Measurements from ENCODE around the gene TMEM140.

Gene TMEM140

DNA sequence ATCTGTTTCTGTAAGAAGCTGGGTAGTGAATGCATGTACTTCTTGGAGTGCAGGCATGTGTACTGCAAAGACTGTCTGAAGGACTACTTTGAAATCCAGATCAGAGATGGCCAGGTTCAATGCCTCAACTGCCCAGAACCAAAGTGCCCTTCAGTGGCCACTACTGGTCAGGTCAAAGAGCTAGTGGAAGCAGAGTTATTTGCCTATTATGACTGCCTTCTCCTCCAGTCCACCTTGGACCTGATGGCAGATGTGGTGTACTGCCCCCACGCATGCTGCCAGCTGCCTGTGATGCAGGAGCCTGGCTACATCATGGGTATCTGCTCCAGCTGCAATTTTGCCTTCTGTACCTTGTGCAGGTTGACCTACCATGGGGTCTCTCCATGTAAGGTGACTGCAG lies 18.9 kb upstream of the TMEM140 start:
- Histone ChIP-seq H3K4me1 (ENCODE audit: control insufficient read depth, insufficient read depth, low read length) (no peaks in the 10 kb centered on the region), H3K9me3 (ENCODE audit: control insufficient read depth, insufficient read depth, low read length) (no peaks in the 10 kb centered on the region), H3K27ac (ENCODE audit: low read depth, low read length) (no peak overlapping the region), H3K9ac (ENCODE audit: low read depth, low read length) (no peak overlapping the region), H3K36me3 (ENCODE audit: control insufficient read depth, insufficient read depth, low read length) (no peaks in the 10 kb centered on the region), H3K27me3 (ENCODE audit: control insufficient read depth, insufficient read depth, low read length) (no peaks in the 10 kb centered on the region), H3K4me3 (ENCODE audit: low read depth, low read length) (no peak overlapping the region)

DNA sequence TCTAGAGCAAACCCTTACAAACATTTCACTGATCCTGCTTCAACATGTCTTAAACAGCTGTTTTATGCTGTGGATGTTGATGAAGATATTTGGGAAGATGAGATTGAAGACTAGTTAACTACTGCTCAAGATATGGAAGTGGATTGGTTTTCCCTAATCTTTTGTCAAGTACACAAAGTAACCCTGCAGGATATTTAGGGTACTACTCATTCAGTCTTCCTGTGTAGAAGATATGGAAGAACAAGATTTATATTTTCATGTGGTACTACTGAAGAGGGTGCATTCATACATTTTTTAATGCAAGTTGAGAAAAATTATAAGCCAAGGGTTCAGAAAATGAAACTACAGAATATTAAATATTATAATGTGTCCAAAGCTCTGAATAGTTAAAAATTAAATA lies 18.3 kb upstream of the TMEM140 start:
- H3K27me3 ChIP-seq (ENCODE audit: control insufficient read depth, insufficient read depth, low read length), result no peaks in the 10 kb centered on the region
- no peak overlapping the region for H3K4me3 ChIP-seq (ENCODE audit: low read depth, low read length)
- H3K36me3 ChIP-seq (ENCODE audit: control insufficient read depth, insufficient read depth, low read length), result no peaks in the 10 kb centered on the region
- H3K4me1 ChIP-seq (ENCODE audit: control insufficient read depth, insufficient read depth, low read length), result no peaks in the 10 kb centered on the region
- H3K9ac ChIP-seq (ENCODE audit: low read depth, low read length), result no peak overlapping the region
- H3K27ac ChIP-seq (ENCODE audit: low read depth, low read length), result no peak overlapping the region
- no peaks in the 10 kb centered on the region for H3K9me3 ChIP-seq (ENCODE audit: control insufficient read depth, insufficient read depth, low read length)

DNA sequence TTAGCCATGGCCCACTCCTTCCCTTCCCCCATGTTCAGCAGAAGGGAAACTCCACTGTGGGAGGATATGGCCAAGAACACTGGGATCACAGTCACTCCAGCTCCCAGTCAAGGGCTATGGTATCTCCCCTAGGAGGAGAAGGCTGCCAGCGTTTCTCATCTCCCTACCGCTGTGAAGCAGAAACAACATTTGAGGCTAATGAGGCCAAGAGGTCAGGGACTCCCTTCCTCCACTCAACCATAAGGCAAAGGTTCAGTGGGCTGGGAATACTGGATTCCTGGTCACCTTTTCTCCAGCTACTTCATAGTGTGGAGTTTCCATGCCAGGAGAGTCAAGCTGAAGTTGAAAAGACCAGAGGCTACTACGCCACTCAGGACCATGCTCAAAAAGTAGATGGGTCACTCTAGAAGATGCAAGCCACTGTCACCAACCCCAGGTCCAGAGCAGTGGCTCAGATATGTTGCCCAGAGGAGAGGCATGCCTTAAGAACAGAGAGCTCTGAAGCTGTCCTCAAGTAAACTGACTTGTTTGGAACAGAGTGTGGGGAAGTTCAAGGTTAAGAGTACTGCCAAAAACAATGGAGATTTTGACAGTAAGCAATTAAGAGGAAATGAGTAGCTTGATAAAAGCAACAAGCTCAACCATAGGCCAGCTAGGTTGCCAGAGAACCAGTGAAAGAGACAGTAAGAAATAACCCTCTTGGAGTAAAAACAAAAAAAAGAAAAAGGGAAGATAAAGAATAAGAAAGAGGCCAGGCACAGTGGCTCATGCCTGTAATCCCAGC lies 3.8 kb upstream of the TMEM140 start:
- Histone ChIP-seq H3K4me3 (ENCODE audit: low read depth, low read length) (no peak overlapping the region), H3K27ac (ENCODE audit: low read depth, low read length) (no peak overlapping the region), H3K36me3 (ENCODE audit: control insufficient read depth, insufficient read depth, low read length) (no peaks in the 10 kb centered on the region), H3K4me1 (ENCODE audit: control insufficient read depth, insufficient read depth, low read length) (peaks cover 7% of the 10 kb centered on the region), H3K9me3 (ENCODE audit: control insufficient read depth, insufficient read depth, low read length) (no peaks in the 10 kb centered on the region), H3K9ac (ENCODE audit: low read depth, low read length) (no peak overlapping the region), H3K27me3 (ENCODE audit: control insufficient read depth, insufficient read depth, low read length) (no peaks in the 10 kb centered on the region)

DNA sequence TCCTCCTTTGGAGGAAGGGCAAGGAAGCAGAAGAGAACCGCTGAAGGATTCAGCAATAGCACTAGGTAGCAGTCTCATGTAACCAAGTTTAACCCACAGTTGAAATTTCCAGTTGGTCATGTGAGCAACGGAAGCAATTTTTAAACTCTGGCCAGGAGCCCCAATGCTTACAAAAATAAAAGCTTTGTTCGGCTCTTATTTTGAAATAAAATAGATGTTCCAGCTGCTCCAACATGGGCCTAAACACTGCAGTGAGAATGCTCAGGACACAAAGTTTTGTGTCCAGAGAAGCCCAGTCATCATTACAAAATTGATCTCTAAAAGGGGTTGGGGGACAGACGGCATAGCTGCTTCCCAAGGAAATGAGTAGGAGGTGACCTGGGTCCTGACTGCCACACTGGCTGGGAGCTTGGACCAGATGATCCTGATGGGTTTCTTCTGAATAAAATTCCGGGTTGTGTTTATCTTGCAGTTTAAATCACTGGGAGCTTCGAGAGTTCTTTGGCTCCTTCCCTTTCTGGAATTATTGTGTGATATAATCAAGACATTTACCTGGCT lies 452 bp upstream of the TMEM140 start:
- H3K9ac ChIP-seq (ENCODE audit: low read depth, low read length), result no peak overlapping the region
- no peak overlapping the region for H3K4me3 ChIP-seq (ENCODE audit: low read depth, low read length)
- H3K36me3 ChIP-seq (ENCODE audit: control insufficient read depth, insufficient read depth, low read length), result no peaks in the 10 kb centered on the region
- peaks cover 7% of the 10 kb centered on the region for H3K4me1 ChIP-seq (ENCODE audit: control insufficient read depth, insufficient read depth, low read length)
- H3K9me3 ChIP-seq (ENCODE audit: control insufficient read depth, insufficient read depth, low read length), result no peaks in the 10 kb centered on the region
- H3K27ac ChIP-seq (ENCODE audit: low read depth, low read length), result no peak overlapping the region
- H3K27me3 ChIP-seq (ENCODE audit: control insufficient read depth, insufficient read depth, low read length), result no peaks in the 10 kb centered on the region

DNA sequence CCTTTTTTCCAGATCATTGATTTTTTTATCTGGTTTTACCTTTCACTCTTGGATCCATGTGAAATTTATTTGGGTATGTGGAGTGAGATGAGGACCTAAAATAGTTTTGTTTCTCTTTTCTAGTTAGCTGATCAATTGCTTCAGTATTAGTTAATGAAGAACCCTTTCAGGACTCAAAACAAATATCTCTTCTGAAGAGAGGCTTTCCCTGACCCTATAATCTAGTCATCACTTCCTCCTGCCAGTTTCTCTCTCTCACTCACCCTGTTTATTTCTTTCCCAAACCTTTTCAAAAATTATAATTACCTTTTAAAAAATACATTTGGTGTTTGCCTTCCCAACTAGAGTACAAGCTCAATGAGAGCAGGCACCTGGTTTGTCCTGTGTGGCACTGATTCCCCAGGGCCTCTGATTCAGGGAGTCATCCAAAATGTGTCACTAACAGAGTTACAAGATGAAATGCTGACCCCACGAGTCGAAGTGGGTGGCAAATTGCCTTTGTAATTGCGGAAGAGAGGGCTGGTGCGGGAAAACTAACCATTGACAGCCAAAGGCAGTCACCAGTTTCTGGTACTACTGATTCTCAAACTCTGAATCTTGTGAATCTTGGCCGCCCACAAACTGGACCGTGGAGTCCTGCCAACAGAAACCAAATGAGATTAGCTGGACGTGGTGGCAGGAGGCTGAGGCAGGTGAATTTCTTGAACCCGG lies 2.4 kb downstream of the TMEM140 start:
- no peaks in the 10 kb centered on the region for H3K9me3 ChIP-seq (ENCODE audit: control insufficient read depth, insufficient read depth, low read length)
- no peaks in the 10 kb centered on the region for H3K27me3 ChIP-seq (ENCODE audit: control insufficient read depth, insufficient read depth, low read length)
- H3K36me3 ChIP-seq (ENCODE audit: control insufficient read depth, insufficient read depth, low read length), result no peaks in the 10 kb centered on the region
- peaks cover 7% of the 10 kb centered on the region for H3K4me1 ChIP-seq (ENCODE audit: control insufficient read depth, insufficient read depth, low read length)
- no peak overlapping the region for H3K4me3 ChIP-seq (ENCODE audit: low read depth, low read length)
- H3K9ac ChIP-seq (ENCODE audit: low read depth, low read length), result no peak overlapping the region
- H3K27ac ChIP-seq (ENCODE audit: low read depth, low read length), result no peak overlapping the region

DNA sequence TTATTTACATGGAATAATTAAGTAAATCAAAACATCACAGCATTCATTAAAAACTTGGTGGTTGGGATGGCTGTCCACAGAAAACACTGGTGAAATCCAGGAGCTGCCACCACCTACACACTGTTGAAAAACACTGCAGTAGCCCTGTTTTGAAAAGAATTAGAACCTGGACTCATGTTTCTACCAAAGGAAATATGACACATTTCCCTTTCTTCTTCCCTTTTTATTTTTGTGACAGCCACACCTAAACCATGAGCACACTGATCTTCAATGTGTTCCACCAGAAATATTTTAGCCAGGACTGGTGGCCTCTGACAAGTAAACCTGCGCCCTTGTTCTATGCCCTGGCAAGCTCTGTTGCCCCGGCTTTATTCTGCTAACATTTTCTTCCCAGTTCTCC lies 3.3 kb downstream of the TMEM140 start:
- H3K36me3 ChIP-seq (ENCODE audit: control insufficient read depth, insufficient read depth, low read length), result no peaks in the 10 kb centered on the region
- H3K4me3 ChIP-seq (ENCODE audit: low read depth, low read length), result no peak overlapping the region

DNA sequence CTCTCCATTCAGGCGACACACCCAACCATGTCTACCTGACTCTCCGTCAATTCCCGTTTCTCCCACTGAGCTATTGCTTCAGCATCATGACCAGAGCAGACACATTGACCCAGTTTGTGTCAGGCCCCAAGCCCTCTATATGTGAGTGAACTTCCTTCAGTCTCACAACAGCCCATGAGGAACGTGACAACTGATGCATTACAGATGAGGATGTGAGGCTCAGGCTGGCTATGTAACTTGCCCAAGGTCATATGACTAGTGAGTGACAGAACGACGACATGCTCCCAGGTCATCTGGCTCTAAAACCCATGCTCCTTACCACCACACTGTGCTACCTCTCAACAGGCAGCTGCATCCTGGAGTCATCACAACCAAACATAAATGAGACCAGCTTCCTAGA lies 3.7 kb downstream of the TMEM140 start:
- Histone ChIP-seq H3K9ac (ENCODE audit: low read depth, low read length) (no peak overlapping the region), H3K4me1 (ENCODE audit: control insufficient read depth, insufficient read depth, low read length) (peaks cover 7% of the 10 kb centered on the region), H3K27ac (ENCODE audit: low read depth, low read length) (no peak overlapping the region), H3K9me3 (ENCODE audit: control insufficient read depth, insufficient read depth, low read length) (peaks cover 10% of the 10 kb centered on the region; the same call in 1 of the 2 replicates), H3K4me3 (ENCODE audit: low read depth, low read length) (no peak overlapping the region), H3K27me3 (ENCODE audit: control insufficient read depth, insufficient read depth, low read length) (no peaks in the 10 kb centered on the region), H3K36me3 (ENCODE audit: control insufficient read depth, insufficient read depth, low read length) (no peaks in the 10 kb centered on the region)

More for the DNA sequence above, 3.3 kb downstream of the TMEM140 start:
- peaks cover 7% of the 10 kb centered on the region for H3K4me1 ChIP-seq (ENCODE audit: control insufficient read depth, insufficient read depth, low read length)
- no peaks in the 10 kb centered on the region for H3K27me3 ChIP-seq (ENCODE audit: control insufficient read depth, insufficient read depth, low read length)
- no peak overlapping the region for H3K9ac ChIP-seq (ENCODE audit: low read depth, low read length)
- peaks cover 6% of the 10 kb centered on the region; the same call in 1 of the 2 replicates for H3K9me3 ChIP-seq (ENCODE audit: control insufficient read depth, insufficient read depth, low read length)
- no peak overlapping the region for H3K27ac ChIP-seq (ENCODE audit: low read depth, low read length)

DNA sequence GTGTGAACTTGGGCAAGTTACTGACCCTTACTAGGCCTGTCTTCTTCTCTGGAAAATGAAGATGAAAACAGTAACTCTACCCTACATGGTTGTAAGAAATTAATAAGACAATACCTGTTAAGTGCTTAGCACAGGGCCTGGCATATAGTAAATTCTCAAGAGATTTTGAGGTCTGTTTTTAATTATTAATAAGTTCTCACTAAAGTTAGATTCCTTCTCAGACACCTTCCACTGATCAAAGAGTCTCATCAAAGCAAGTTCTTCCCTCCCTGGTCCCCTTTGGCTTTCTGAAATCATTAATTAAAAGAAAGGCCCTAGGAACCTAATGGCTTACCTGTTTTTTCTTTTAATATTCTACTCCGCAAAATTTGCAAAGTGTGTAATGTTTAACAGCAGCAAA lies 4.6 kb downstream of the TMEM140 start:
- no peak overlapping the region for H3K27ac ChIP-seq (ENCODE audit: low read depth, low read length)
- no peaks in the 10 kb centered on the region for H3K36me3 ChIP-seq (ENCODE audit: control insufficient read depth, insufficient read depth, low read length)
- H3K27me3 ChIP-seq (ENCODE audit: control insufficient read depth, insufficient read depth, low read length), result no peaks in the 10 kb centered on the region
- no peak overlapping the region for H3K9ac ChIP-seq (ENCODE audit: low read depth, low read length)
- peaks cover 1% of the 10 kb centered on the region for H3K4me1 ChIP-seq (ENCODE audit: control insufficient read depth, insufficient read depth, low read length)
- no peak overlapping the region for H3K4me3 ChIP-seq (ENCODE audit: low read depth, low read length)
- H3K9me3 ChIP-seq (ENCODE audit: control insufficient read depth, insufficient read depth, low read length), result peaks cover 18% of the 10 kb centered on the region; the same call in 1 of the 2 replicates

DNA sequence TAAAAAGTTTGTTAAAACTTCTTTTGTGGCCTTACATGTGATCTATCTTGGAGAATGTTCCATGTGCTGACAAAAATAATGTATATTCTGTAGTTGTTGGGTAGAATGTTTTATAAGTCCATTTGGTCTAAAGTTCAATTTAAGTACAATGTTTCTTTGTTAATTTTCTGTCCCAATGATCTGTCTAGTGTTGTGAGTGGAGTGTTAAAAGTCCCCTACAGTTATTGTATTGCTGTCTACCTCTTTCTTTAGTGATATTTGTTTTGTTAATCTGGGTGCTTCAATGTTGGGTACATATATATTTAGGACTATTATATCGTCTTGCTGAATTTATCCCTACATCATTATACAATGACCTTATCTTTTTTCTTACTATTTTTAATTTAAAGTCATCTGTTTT lies 6.9 kb downstream of the TMEM140 start:
- H3K9ac ChIP-seq (ENCODE audit: low read depth, low read length), result no peak overlapping the region
- no peak overlapping the region for H3K4me3 ChIP-seq (ENCODE audit: low read depth, low read length)
- no peaks in the 10 kb centered on the region for H3K36me3 ChIP-seq (ENCODE audit: control insufficient read depth, insufficient read depth, low read length)
- H3K27ac ChIP-seq (ENCODE audit: low read depth, low read length), result no peak overlapping the region
- H3K4me1 ChIP-seq (ENCODE audit: control insufficient read depth, insufficient read depth, low read length), result no peaks in the 10 kb centered on the region
- no peaks in the 10 kb centered on the region for H3K27me3 ChIP-seq (ENCODE audit: control insufficient read depth, insufficient read depth, low read length)
- peaks cover 19% of the 10 kb centered on the region; the same call in 1 of the 2 replicates for H3K9me3 ChIP-seq (ENCODE audit: control insufficient read depth, insufficient read depth, low read length)

DNA sequence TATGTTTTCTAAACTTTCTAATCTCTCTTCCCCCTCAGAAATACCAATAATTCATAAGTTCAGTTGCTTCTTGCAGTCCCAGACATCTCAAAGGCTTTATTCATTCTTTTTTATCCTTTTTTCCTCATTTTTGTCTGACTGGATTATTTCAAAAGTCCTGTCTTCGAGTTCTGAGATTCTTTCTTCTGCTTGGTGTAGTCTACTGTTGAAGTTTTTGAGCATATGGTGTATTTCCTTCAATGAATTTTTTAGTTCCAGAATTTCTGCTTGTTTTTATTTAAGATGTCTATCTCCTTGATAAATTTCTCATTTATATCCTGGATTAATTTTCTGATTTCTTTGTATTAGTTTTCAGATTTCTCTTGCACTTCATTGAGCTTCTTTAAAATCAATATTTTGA lies 8.4 kb downstream of the TMEM140 start:
- no peak overlapping the region for H3K9ac ChIP-seq (ENCODE audit: low read depth, low read length)
- no peaks in the 10 kb centered on the region for H3K36me3 ChIP-seq (ENCODE audit: control insufficient read depth, insufficient read depth, low read length)
- no peak overlapping the region for H3K27ac ChIP-seq (ENCODE audit: low read depth, low read length)
- peaks cover 12% of the 10 kb centered on the region for H3K4me1 ChIP-seq (ENCODE audit: control insufficient read depth, insufficient read depth, low read length)
- H3K27me3 ChIP-seq (ENCODE audit: control insufficient read depth, insufficient read depth, low read length), result no peaks in the 10 kb centered on the region
- H3K9me3 ChIP-seq (ENCODE audit: control insufficient read depth, insufficient read depth, low read length), result peaks cover 19% of the 10 kb centered on the region; the same call in 1 of the 2 replicates
- no peak overlapping the region for H3K4me3 ChIP-seq (ENCODE audit: low read depth, low read length)

DNA sequence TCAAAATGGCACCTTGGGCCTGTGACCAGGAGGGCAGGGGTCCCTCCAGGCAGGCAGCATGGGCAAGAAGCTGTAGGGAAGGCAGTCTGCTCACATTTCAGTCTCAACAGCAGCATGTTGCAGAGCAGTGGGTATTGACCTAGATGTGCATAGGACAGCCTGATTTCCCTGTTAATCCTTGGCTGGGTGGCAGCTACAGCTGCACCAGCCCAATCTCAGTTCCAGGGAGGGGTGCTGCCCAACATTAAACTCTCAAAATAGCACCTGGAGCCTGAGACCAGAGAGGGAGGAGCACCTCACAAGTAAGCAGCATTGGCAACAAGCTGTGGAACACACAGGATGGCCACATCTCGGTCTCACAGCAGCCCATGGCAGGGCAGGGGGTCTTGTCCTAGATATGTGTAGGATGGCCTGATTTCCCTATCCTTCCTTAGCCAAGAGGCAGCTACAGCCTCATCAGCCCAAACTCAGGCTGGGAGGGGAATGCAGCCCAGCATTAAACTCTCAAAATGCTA lies 10.3 kb downstream of the TMEM140 start:
- Histone ChIP-seq H3K27me3 (ENCODE audit: control insufficient read depth, insufficient read depth, low read length) (no peaks in the 10 kb centered on the region), H3K4me3 (ENCODE audit: low read depth, low read length) (no peak overlapping the region), H3K4me1 (ENCODE audit: control insufficient read depth, insufficient read depth, low read length) (peaks cover 12% of the 10 kb centered on the region), H3K9ac (ENCODE audit: low read depth, low read length) (no peak overlapping the region), H3K27ac (ENCODE audit: low read depth, low read length) (no peak overlapping the region), H3K36me3 (ENCODE audit: control insufficient read depth, insufficient read depth, low read length) (no peaks in the 10 kb centered on the region), H3K9me3 (ENCODE audit: control insufficient read depth, insufficient read depth, low read length) (peaks cover 19% of the 10 kb centered on the region; the same call in 1 of the 2 replicates)

All from HUES48 (cell line).